HepG2 (cell line): ENCODE measurements around the gene RALB. TPM values are rescaled to one million over a fixed set of nuclear protein-coding genes. Genes with fewer than 3 reads are reported as not detected.

Experiments
- CREM ChIP-seq, 2 experiments: sonication (generic) in 1 of 2; formaldehyde crosslinking in 1 of 2; IDR thresholded peaks; 2 replicates each; pipeline versions ENCODE4 v1.4.0 to v1.6.1; 2016 to 2020; ENCODE audit warnings: antibody characterized with exemption in 1 of 2, mild to moderate bottlenecking in 1 of 2, missing genetic modification reagents in 1 of 2
- GATAD1 ChIP-seq: IDR thresholded peaks from 2 replicates; pipeline ENCODE4 v1.6.1; 2016; ENCODE audit warnings: missing genetic modification reagents, missing compliant biosample characterization
- HMGXB4 ChIP-seq, 2 experiments: sonication (generic) in 1 of 2; formaldehyde crosslinking in 1 of 2; IDR thresholded peaks; 2 replicates each; pipeline versions ENCODE4 v1.4.0 to v1.6.1; 2018 to 2020; ENCODE audit warnings: missing genetic modification reagents in 2 of 2, borderline replicate concordance in 1 of 2, low read depth in 1 of 2, mild to moderate bottlenecking in 1 of 2, missing biosample characterization in 1 of 2
- IRX3 ChIP-seq: sonication (generic); formaldehyde crosslinking; IDR thresholded peaks from 2 replicates; pipeline ENCODE4 v1.8.1; 2023; ENCODE audit warnings: mild to moderate bottlenecking, low read depth, missing genetic modification reagents, borderline replicate concordance
- JUN ChIP-seq: sonication (generic); formaldehyde crosslinking; IDR thresholded peaks from 2 replicates; pipeline ENCODE4 v1.4.0; 2020; ENCODE audit warnings: mild to moderate bottlenecking, missing genetic modification reagents
- KDM1A ChIP-seq: IDR thresholded peaks from 2 replicates; pipeline ENCODE4 v1.6.1; 2016; ENCODE audit warnings: missing compliant biosample characterization
- NFKB2 ChIP-seq: sonication (generic); formaldehyde crosslinking; IDR thresholded peaks from 2 replicates; pipeline ENCODE4 v1.4.0; 2020; ENCODE audit warnings: missing genetic modification reagents, borderline replicate concordance
- NR1H2 ChIP-seq: sonication (generic); formaldehyde crosslinking; IDR thresholded peaks from 2 replicates; pipeline ENCODE4 v1.8.1; 2022; ENCODE audit warnings: low read depth, missing genetic modification reagents, borderline replicate concordance
- RAD21 ChIP-seq: fragments of 450-650 bp; formaldehyde crosslinking; IDR thresholded peaks from 2 replicates; pipeline ENCODE4 v1.5.0; 2020; ENCODE audit warnings: mild to moderate bottlenecking
- SALL1 ChIP-seq: sonication (generic); formaldehyde crosslinking; IDR thresholded peaks from 2 replicates; pipeline ENCODE4 v1.8.0; 2022; ENCODE audit warnings: mild to moderate bottlenecking, missing genetic modification reagents
- SIN3A ChIP-seq: IDR thresholded peaks from 2 replicates; pipeline ENCODE4 v1.6.1; 2011; ENCODE audit warnings: low read depth, mild to moderate bottlenecking, control low read depth, low read length, borderline replicate concordance
- SOX6 ChIP-seq, 2 experiments: fragments of 450-650 bp in 1 of 2; sonication (generic) in 1 of 2; formaldehyde crosslinking in 1 of 2; IDR thresholded peaks; 2 replicates each; pipeline versions ENCODE4 v1.4.0 to v1.6.1; 2017 to 2020; ENCODE audit warnings: antibody characterized with exemption in 1 of 2, mild to moderate bottlenecking in 1 of 2, missing genetic modification reagents in 1 of 2
- THAP8 ChIP-seq: sonication (generic); formaldehyde crosslinking; IDR thresholded peaks from 2 replicates; pipeline ENCODE4 v1.5.1; 2020; ENCODE audit warnings: missing genetic modification reagents, mild to moderate bottlenecking, borderline replicate concordance
- TP53 ChIP-seq: sonication (generic); formaldehyde crosslinking; conservative IDR thresholded peaks from 2 replicates; pipeline ENCODE4 v1.4.0; 2020; ENCODE audit warnings: missing genetic modification reagents
- TRIM22 ChIP-seq: fragments of 450-650 bp; IDR thresholded peaks from 2 replicates; pipeline ENCODE4 v1.6.1; 2017
- ZFP41 ChIP-seq: sonication (generic); formaldehyde crosslinking; IDR thresholded peaks from 2 replicates; pipeline ENCODE4 v1.4.0; 2020; ENCODE audit warnings: mild to moderate bottlenecking, missing genetic modification reagents, borderline replicate concordance
- ZNF496 ChIP-seq: sonication (generic); formaldehyde crosslinking; IDR thresholded peaks from 2 replicates; pipeline ENCODE4 v1.8.1; 2023; ENCODE audit warnings: mild to moderate bottlenecking, moderate library complexity, missing genetic modification reagents; ENCODE audit not compliant: insufficient replicate concordance
- ZNF552 ChIP-seq: sonication (generic); formaldehyde crosslinking; IDR thresholded peaks from 2 replicates; pipeline ENCODE4 v1.9.0; 2022; ENCODE audit warnings: missing genetic modification reagents, mild to moderate bottlenecking, borderline replicate concordance
- ZNF567 ChIP-seq: sonication (generic); formaldehyde crosslinking; IDR thresholded peaks from 2 replicates; pipeline ENCODE4 v1.8.1; 2023; ENCODE audit warnings: mild to moderate bottlenecking, missing genetic modification reagents, borderline replicate concordance
- ZNF687 ChIP-seq: sonication (generic); formaldehyde crosslinking; IDR thresholded peaks from 2 replicates; pipeline ENCODE4 v1.5.1; 2020; ENCODE audit warnings: mild to moderate bottlenecking, missing genetic modification reagents, moderate library complexity
- ZNF7 ChIP-seq: IDR thresholded peaks from 2 replicates; pipeline ENCODE4 v1.6.1; 2016; ENCODE audit warnings: missing biosample characterization, missing genetic modification reagents
- ZSCAN29 ChIP-seq: sonication (generic); formaldehyde crosslinking; conservative IDR thresholded peaks from 2 replicates; pipeline ENCODE4 v1.4.0; 2020; ENCODE audit warnings: mild to moderate bottlenecking, missing genetic modification reagents
- polyA plus RNA-seq, 8 experiments: library from polyadenylated mRNA; depleted of rRNA in 3 of 8; stranded (reverse) in 7 of 8; unstranded in 1 of 8; fragments of >200 nt; fragmentation: Illumina TruSeq in 4 of 8; extraction: Trizol in 4 of 8; gene quantifications; 2 replicates each; pipeline versions ENCODE4 v1.2.1 to v1.2.3, GENCODE V29; 2011 to 2016; ENCODE audit warnings: low read depth in 4 of 8, missing spikeins in 1 of 8, mixed read lengths in 1 of 8; ENCODE audit not compliant: insufficient read depth in 1 of 8
- total RNA-seq, 5 experiments: library from RNA; depleted of rRNA; stranded (reverse); fragments of >200 nt; fragmentation: Illumina TruSeq; extraction: Trizol; gene quantifications; 2 replicates each; pipeline ENCODE4 v1.2.3, GENCODE V29; 2016; ENCODE audit warnings: low read depth in 1 of 5

RALB gene
- total and polyA plus RNA-seq, 2 of the 13 experiments (the other 11 are each of a cell fraction or from before 2014, with no cell fraction given), result 37.8 to 43.2 TPM

GRCh38 chr2:120206022-120206581, 46.5 kb upstream of the RALB start (continued):
- TF ChIP-seq GATAD1 (CRISPR knock-in tag) (no peak), IRX3 (CRISPR knock-in tag) (no peak), ZNF7 (CRISPR knock-in tag) (no peak), ZFP41 (CRISPR knock-in tag) (no peak), ZNF687 (CRISPR knock-in tag) (peak; percentile 54), KDM1A (peak; percentile 37; the same call in 1 of the 2 replicates), HMGXB4 (CRISPR knock-in tag; IDR thresholded peaks at IDR 0.05; ENCODE audit: borderline replicate concordance in 1 of 2, low read depth in 1 of 2) (peak in 1 of 2 experiments; percentile 40; a peak in 1 of 4 replicates), NFKB2 (CRISPR knock-in tag) (0 out of 2 replicates have a peak, but pooled peaks have one; percentile 30), CREM (IDR thresholded peaks at IDR 0.05) (no peak), CREM (CRISPR knock-in tag; IDR thresholded peaks at IDR 0.05) (no peak), ZNF567 (CRISPR knock-in tag) (no peak), THAP8 (CRISPR knock-in tag) (no peak), TRIM22 (no peak), RAD21 (peak; percentile 31; the same call in 1 of the 2 replicates), SIN3A (no peak), ZNF496 (CRISPR knock-in tag) (no peak), SALL1 (peak; percentile 35; the same call in 1 of the 2 replicates), TP53 (CRISPR knock-in tag) (no peak), NR1H2 (no peak), JUN (no peak), ZSCAN29 (CRISPR knock-in tag) (no peak), ZNF552 (CRISPR knock-in tag) (no peak), SOX6 (IDR thresholded peaks at IDR 0.05) (no peak), SOX6 (CRISPR knock-in tag; IDR thresholded peaks at IDR 0.05) (no peak)
